Ishikawa (cell line): Measurements from ENCODE around the gene LDB3.

ENCODE experiments used
- CEBPB ChIP-seq: IDR thresholded peaks from 2 replicates; pipeline ENCODE4 v1.6.1; 2012
- CREB1 ChIP-seq: IDR thresholded peaks from 2 replicates; pipeline ENCODE4 v1.6.1; 2012; ENCODE audit warnings: low read depth
- EGR1 ChIP-seq: IDR thresholded peaks from 2 replicates; pipeline ENCODE4 v1.6.1; 2012
- EP300 ChIP-seq: IDR thresholded peaks from 2 replicates; pipeline ENCODE4 v1.6.1; 2012; ENCODE audit warnings: borderline replicate concordance
- FOXM1 ChIP-seq: IDR thresholded peaks from 2 replicates; pipeline ENCODE4 v1.6.1; 2012; ENCODE audit warnings: low read depth, borderline replicate concordance
- MAX ChIP-seq: IDR thresholded peaks from 2 replicates; pipeline ENCODE4 v1.6.1; 2012
- NFIC ChIP-seq: IDR thresholded peaks from 2 replicates; pipeline ENCODE4 v1.6.1; 2012
- RAD21 ChIP-seq: IDR thresholded peaks from 2 replicates; pipeline ENCODE4 v1.6.1; 2012; ENCODE audit warnings: low read depth
- REST ChIP-seq: IDR thresholded peaks from 2 replicates; pipeline ENCODE4 v1.6.1; 2012; ENCODE audit warnings: low read depth, mild to moderate bottlenecking
- TAF1 ChIP-seq: IDR thresholded peaks from 2 replicates; pipeline ENCODE4 v1.6.1; 2012; ENCODE audit warnings: low read depth, mild to moderate bottlenecking
- TCF12 ChIP-seq: IDR thresholded peaks from 2 replicates; pipeline ENCODE4 v1.6.1; 2012; ENCODE audit warnings: low read depth
- TEAD4 ChIP-seq: IDR thresholded peaks from 2 replicates; pipeline ENCODE4 v1.6.1; 2012
- USF1 ChIP-seq: IDR thresholded peaks from 2 replicates; pipeline ENCODE4 v1.6.1; 2012
- YY1 ChIP-seq: IDR thresholded peaks from 2 replicates; pipeline ENCODE4 v1.6.1; 2012; ENCODE audit warnings: low read depth
- ZBTB7A ChIP-seq: IDR thresholded peaks from 2 replicates; pipeline ENCODE4 v1.6.1; 2012; ENCODE audit warnings: low read depth

Gene LDB3

GRCh38 chr10:86785037-86785436 lies 116.7 kb downstream of the LDB3 start:
- TF ChIP-seq NFIC (no peak), CREB1 (no peak), FOXM1 (no peak), TEAD4 (no peak), MAX (no peak), YY1 (no peak), EP300 (no peak), REST (no peak), TCF12 (no peak), CEBPB (no peak), USF1 (no peak), RAD21 (no peak), TAF1 (no peak), EGR1 (no peak), ZBTB7A (no peak)
